Mucosa of descending colon (tissue), 3 donors: ENCODE data around the gene B3GAT3. TPM values are rescaled to one million over a fixed set of nuclear protein-coding genes. Genes with fewer than 3 reads are reported as not detected.

Source experiments
- ATAC-seq: fragments of 200-7000 bp; cut with Tn5 transposase; one replicate; pipeline ENCODE4 v1.9.1; 2020; ENCODE audit warnings: mild to moderate bottlenecking, moderate library complexity
- DNase-seq, 3 donors: peaks; one replicate each; pipeline ENCODE4 v3.0.0-alpha.2; 2020
- H3K36me3 ChIP-seq: fragments of 200-600 bp; one replicate; pipeline ENCODE4 v1.8.0; 2021; ENCODE audit warnings: low read depth, mild to moderate bottlenecking
- H3K4me1 ChIP-seq: fragments of 200-600 bp; one replicate; pipeline ENCODE4 v1.8.0; 2021; ENCODE audit warnings: low read depth, mild to moderate bottlenecking
- H3K4me3 ChIP-seq: fragments of 200-600 bp; one replicate; pipeline ENCODE4 v1.8.0; 2021; ENCODE audit warnings: mild to moderate bottlenecking
- H3K9me3 ChIP-seq: fragments of 200-600 bp; one replicate; pipeline ENCODE4 v1.8.0; 2021; ENCODE audit warnings: mild to moderate bottlenecking
- intact Hi-C, 2 donors: fragments of 100-400 bp; cut with DNase I in 1 of 2; cut with micrococcal nuclease in 1 of 2; formaldehyde crosslinking; loops; one replicate each; pipeline versions ENCODE4 v1.11.0 to v1.11.1; 2022; cut with DNase I, micrococcal nuclease
- long read RNA-seq, 2 donors: library from polyadenylated mRNA; unstranded; transcript quantifications; one replicate each; pipeline ENCODE4 v2.0.0, GENCODE V29; 2019 to 2021
- total RNA-seq, 3 donors: library from RNA; stranded (reverse); fragmentation: NEBNext Ultra II Directional in 2 of 3; extraction: Animal tissue kit (Norgen Biotek cat#: 25700) in 2 of 3; gene quantifications; one replicate each; pipeline versions ENCODE4 v1.2.1 to v1.2.4, GENCODE V29; 2021 to 2023
- TF ChIP-seq, protein P1 (sequence below): fragments of 200-600 bp; IDR thresholded peaks from one replicate; pipeline ENCODE4 v1.8.0; 2022; ENCODE audit warnings: antibody characterized with exemption, mild to moderate bottlenecking
- donor health status: DM: no; HTN: no; CAD: no; lungs with moderate emphysema.
- donor health status: DM: no; HTN: no; CAD: no.
- donor health status: DM: no; HTN: yes; CAD: no.

B3GAT3 gene
- 10 to 100 TPM; 27.3 to 34.2 (median 29.1) TPM for total RNA-seq
- long read RNA-seq, donor 1, transcript B3GAT3-205 (5 exons, 1,120 nt): minor isoform, 5 of 48 reads
- long read RNA-seq, donor 1, transcript B3GAT3-201 (5 exons, 1,641 nt): major isoform, 28 of 48 reads
- long read RNA-seq, donor 1, partial matches to known transcripts: 5 of 48 reads
- long read RNA-seq, donor 1, other reads (novel, unspliced or antisense): 10 of 48 reads
- long read RNA-seq, donor 2, transcript B3GAT3-201 (5 exons, 1,641 nt): major isoform, 42 of 54 reads
- long read RNA-seq, donor 2, partial matches to known transcripts: 4 of 54 reads
- long read RNA-seq, donor 2, other reads (novel, unspliced or antisense): 8 of 54 reads

DNA sequence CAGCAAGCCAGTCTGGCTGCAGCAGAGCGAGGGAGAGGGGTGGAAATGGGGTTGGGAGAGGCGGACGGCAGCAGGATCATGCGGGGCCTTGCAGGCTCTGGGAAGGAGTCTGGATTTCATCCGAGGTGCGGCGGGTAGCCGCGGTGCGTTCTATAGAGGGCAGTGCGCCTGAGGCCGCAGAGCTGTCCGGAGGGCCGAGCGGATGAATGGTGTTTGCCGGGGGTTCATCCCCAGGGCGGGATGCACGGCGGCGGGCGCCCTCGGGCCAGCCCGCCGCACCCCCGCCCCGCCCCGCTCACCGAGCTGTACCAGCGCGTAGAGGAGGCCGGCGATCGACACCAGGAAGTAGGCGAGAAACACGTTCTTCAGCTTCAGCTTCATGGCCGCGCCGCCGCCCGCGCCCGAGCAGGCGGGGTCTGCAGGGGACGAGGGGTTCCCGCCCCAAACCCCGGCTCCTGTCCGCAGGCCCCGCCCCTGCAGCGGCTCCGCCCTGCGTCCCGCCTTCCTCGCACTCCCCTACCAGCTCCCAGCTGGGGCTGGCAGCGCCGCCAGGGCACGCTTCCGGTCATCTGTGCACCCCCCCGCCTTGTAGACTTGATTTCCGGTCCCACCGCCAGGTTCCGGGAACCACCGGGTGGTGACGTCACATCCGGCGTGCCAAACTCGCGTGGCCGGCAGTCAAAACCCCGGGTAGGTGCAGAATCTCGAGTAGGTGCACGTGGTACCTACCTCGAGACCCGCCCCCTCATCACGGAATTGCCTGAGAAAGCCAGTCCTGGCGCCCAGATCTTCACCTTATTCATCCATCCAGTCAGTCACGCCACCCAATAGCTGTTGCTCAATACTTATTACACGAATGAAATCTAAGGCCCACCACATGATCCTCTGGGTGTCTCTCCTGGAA lies at the start of gene B3GAT3:
B3GAT3 (minus strand) TSS at position 420 of the 904 bp plus-strand sequence; CDS start at position 381, 39 bp downstream.
- DNase-seq (peak; percentile 98 to 99 (median 99)), ATAC-seq (peak; percentile 98)
- TF ChIP-seq, protein P1, sequence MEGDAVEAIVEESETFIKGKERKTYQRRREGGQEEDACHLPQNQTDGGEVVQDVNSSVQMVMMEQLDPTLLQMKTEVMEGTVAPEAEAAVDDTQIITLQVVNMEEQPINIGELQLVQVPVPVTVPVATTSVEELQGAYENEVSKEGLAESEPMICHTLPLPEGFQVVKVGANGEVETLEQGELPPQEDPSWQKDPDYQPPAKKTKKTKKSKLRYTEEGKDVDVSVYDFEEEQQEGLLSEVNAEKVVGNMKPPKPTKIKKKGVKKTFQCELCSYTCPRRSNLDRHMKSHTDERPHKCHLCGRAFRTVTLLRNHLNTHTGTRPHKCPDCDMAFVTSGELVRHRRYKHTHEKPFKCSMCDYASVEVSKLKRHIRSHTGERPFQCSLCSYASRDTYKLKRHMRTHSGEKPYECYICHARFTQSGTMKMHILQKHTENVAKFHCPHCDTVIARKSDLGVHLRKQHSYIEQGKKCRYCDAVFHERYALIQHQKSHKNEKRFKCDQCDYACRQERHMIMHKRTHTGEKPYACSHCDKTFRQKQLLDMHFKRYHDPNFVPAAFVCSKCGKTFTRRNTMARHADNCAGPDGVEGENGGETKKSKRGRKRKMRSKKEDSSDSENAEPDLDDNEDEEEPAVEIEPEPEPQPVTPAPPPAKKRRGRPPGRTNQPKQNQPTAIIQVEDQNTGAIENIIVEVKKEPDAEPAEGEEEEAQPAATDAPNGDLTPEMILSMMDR: peak; percentile 19
- H3K9me3 ChIP-seq: no peaks in the 10 kb centered on the region
- peak within 1 kb of the TSS; percentile 44 for H3K4me3 ChIP-seq
- H3K4me1 ChIP-seq: peaks cover 6% of the 10 kb centered on the region
- intact Hi-C loops: no loop called here
- peaks cover 8% of the 10 kb centered on the region for H3K36me3 ChIP-seq

DNA sequence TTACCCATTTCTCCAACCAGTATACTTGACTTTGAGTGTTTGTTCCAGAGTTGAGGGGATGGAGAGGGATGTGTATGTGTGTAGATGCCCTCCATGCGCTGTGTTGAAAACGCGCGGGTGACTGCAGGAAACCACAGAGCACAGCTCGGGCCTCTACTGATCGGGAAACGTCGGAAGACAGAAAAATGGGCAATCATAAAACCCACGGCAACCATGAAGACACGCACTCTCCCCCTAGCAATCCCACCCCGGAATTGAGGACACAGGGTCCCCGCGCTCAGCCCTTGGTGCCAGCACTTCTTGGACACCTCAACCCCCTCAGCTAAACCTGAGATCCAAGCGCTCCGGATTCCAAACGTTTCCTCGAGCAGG lies 49.4 kb upstream of the B3GAT3 start:
- TF ChIP-seq, protein P1: no peak
- DNase-seq (no peak), ATAC-seq (peak; percentile 26)
- intact Hi-C loops: no loop called here
- H3K9me3 ChIP-seq: no peaks in the 10 kb centered on the region
- peak overlapping the region; percentile 77 for H3K4me3 ChIP-seq
- peaks cover 37% of the 10 kb centered on the region for H3K4me1 ChIP-seq
- no peaks in the 10 kb centered on the region for H3K36me3 ChIP-seq

DNA sequence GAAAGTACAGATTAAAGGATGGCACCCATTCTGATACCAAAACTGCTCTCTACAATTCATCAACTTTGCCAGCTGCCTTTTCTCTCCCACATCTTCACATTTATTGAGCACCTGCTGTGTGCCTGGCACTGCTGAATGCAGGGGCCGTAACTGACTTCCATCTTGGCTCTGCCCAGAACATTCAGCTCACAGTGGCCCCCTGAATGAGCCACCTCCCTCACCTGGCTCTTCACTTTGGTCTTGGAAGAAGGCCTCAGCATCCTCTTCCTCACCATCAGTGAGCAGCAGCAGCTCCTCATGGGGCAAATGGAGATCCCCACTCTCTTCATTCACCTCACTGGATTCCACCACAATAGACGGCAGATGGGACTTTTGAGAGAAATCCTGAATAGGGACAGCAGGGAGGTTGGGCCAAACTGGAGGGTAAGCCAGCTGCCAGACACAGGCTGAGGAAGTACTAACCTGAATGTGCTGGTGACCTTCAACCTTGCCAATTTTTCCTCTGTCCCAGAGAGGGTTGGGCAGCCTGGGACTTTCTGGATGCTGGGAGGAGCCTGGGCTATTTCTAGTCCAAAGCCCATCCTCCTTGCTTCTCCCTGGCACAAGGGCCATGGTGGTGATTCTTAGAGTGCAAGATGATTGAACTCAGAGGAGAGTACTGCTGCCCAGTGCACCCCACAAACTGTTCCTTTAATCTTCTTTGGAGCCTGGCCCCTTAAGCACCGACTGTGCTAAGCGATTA lies 47.8 kb upstream of the B3GAT3 start:
- intact Hi-C loops: no loop called here
- peak; percentile 55 to 60 (median 55) for DNase-seq
- H3K4me1 ChIP-seq: peaks cover 39% of the 10 kb centered on the region
- no peak overlapping the region for H3K4me3 ChIP-seq
- no peaks in the 10 kb centered on the region for H3K9me3 ChIP-seq
- ATAC-seq: peak; percentile 25
- TF ChIP-seq, protein P1: no peak
- H3K36me3 ChIP-seq: no peaks in the 10 kb centered on the region

DNA sequence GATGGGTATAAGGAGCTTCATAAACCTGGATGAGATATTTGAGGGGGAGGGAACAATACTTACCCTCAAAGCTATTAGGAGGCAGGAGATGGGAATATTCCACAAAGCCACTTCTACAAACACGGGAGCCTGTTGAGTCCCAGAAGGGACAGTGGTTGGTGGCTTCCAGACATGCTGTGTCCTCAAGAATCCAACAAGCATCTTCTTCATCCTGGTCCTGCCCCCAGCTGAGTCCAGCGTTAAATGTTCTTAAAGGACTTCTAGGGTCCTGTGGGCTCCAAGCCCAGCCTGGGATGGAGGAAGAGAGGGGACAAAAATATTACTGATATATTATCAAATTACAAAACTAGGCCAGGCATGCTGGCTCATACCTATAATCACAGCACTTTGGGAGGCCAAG lies 45.7 kb upstream of the B3GAT3 start:
- Histone ChIP-seq H3K36me3 (no peaks in the 10 kb centered on the region), H3K4me1 (peaks cover 36% of the 10 kb centered on the region), H3K4me3 (no peak overlapping the region), H3K9me3 (no peaks in the 10 kb centered on the region)
- DNase-seq: no peak
- intact Hi-C loops: no loop called here
- TF ChIP-seq, protein P1: no peak
- no peak for ATAC-seq

DNA sequence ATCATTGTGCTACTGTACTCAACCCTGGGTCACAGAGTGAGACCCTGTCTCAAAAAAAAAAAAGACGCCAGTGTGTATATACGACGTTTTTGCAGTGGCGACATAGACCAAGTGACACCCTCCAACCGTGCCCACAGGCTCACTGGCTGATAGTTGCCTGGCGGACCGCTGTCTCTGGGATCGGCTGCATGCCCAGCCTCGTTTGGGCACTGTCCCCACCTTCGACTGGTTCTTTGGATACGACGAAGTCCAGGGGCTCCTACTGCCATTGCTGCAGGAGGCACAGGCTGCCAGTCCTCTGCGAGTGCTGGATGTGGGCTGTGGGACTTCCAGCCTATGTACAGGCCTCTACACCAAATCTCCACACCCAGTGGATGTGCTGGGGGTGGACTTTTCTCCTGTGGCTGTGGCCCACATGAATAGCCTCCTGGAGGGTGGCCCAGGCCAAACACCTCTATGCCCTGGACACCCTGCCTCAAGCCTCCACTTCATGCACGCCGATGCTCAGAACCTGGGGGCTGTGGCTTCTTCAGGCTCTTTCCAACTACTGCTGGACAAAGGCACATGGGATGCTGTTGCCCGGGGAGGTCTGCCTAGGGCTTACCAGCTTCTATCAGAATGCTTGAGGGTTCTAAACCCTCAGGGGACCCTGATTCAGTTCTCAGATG lies 44.6 kb upstream of the B3GAT3 start:
- intact Hi-C loops: no loop called here
- DNase-seq: no peak
- Histone ChIP-seq H3K4me1 (peaks cover 35% of the 10 kb centered on the region), H3K9me3 (no peaks in the 10 kb centered on the region), H3K36me3 (no peaks in the 10 kb centered on the region), H3K4me3 (peak overlapping the region; percentile 56)
- TF ChIP-seq, protein P1: no peak
- no peak for ATAC-seq
